ENCODE measurements around the gene PCBD2.
"Not testable (repeated sequence)": the region's sequence is repeated elsewhere in the genome, so short reads cannot be mapped to it uniquely, and the experiment has no call there.

The PCBD2 gene

GRCh38 chr5:134904610-134905245 is at the start of gene PCBD2:
TSS of gene PCBD2 (plus strand) at chr5:134905131. CDS start at chr5:134905140, 9 bp downstream.
- no peak for FAIRE-seq

DNA sequence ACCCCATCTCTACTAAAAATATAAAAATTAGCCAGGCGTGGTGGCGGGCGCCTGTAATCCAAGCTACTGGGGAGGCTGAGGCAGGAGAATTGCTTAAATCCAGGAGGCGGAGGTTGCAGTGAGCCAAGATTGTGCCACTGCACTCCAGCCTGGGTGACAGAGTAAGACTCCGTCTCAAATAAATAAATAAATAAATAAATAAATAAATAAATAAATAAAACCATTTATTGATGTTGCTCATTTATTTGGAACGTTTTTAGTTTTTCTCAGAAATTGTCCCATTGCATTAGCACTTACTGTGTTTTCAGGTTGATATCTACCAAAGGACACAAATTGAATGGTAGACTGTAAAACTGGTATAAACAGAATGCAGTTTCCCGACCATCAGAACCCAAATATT is 48.5 kb upstream of the PCBD2 start:
- not testable (repeated sequence) for FAIRE-seq

- no peak for FAIRE-seq
These were observed 47.5 kb upstream of the PCBD2 start for GRCh38 chr5:134857401-134857800.

DNA sequence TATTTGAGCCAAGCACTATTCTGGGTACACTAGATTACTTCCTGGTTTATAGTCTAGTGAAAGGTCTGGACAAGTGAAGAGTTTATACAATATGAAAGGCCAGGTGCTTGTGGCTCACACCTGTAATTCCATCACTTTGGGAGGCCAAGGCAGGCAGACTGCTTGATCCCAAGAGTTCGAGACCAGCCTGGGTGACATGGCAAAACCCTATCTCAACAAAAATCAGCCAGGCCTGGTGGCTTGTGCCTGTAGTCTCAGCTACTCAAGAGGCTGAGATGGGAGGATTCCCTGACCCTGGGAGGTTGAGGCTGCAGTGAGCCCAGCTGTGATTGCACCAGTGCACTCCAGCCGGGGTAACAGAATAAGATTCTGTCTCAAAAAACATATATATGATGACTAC is 40.2 kb upstream of the PCBD2 start:
- FAIRE-seq, result no peak

DNA sequence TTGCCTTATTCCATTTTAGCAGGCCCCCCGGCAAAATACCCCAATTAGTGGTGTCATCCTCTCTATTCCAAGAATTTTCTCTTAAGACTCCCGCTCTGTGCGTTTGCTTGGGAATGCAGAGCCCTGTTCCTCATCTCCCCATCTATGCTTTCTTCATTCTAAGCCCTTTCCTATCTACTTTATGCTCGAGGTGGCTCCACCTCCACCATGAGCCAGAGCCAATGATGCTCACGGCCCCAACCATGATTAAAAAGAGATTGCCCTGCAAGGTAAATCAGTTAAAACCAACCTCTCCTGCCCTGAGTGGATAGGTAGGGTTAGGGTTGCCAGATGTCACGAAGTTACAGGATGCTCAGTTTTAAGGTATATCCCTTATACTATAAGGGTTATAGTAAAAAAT is 31.4 kb upstream of the PCBD2 start:
- no peak for FAIRE-seq

GRCh38 chr5:134873987-134874830 is 30.7 kb upstream of the PCBD2 start, which contains the start of gene TXNDC15:
TSS of gene TXNDC15 (plus strand) at chr5:134874371. CDS start at chr5:134874428, 57 bp downstream.
- FAIRE-seq, result no peak

- no peak for FAIRE-seq
These were observed 29.9 kb upstream of the PCBD2 start for GRCh38 chr5:134874831-134875655.

GRCh38 chr5:134877159-134877558 is 27.8 kb upstream of the PCBD2 start:
- no peak for FAIRE-seq

- no peak for FAIRE-seq
These were observed 26.5 kb upstream of the PCBD2 start for GRCh38 chr5:134878403-134878802.

GRCh38 chr5:134879456-134879855 is 25.5 kb upstream of the PCBD2 start:
- no peak for FAIRE-seq

DNA sequence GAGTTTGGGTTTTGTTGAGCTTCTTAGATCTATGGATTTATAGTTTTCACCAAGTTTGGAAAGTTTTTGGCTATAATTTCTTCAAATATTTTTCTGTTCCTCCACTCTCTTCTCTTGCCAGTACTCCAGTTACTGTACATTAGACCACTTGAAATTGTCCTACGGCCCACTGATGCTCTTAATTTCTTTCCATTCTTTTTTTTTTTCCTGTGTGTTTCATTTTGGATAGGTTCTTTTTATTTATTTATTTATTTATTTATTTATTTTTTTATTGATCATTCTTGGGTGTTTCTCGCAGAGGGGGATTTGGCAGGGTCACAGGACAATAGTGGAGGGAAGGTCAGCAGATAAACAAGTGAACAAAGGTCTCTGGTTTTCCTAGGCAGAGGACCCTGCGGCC is 24.0 kb upstream of the PCBD2 start:
- FAIRE-seq, result not testable (repeated sequence)

GRCh38 chr5:134881711-134882110 is 23.2 kb upstream of the PCBD2 start:
- FAIRE-seq, result not testable (repeated sequence)

GRCh38 chr5:134887593-134888159 is 17.3 kb upstream of the PCBD2 start:
- FAIRE-seq, result no peak

DNA sequence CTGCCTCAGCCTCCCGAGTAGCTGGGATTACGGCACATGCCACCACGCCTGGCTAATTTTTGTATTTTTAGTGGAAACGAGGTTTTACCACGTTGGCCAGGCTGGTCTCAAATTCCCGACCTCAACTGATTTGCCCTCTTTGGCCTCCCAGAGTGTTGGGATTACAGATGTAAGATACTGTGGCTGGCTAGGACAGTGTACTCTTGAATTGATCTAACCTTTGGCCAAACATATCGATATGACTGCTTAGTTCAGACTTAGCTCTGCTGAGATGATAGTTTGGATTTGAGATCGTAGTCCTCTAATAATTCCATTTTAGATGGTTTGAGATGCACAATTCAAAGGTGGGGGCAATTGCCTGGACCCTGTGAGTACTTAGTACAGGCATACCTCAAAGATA is 15.6 kb upstream of the PCBD2 start:
- no peak for FAIRE-seq

DNA sequence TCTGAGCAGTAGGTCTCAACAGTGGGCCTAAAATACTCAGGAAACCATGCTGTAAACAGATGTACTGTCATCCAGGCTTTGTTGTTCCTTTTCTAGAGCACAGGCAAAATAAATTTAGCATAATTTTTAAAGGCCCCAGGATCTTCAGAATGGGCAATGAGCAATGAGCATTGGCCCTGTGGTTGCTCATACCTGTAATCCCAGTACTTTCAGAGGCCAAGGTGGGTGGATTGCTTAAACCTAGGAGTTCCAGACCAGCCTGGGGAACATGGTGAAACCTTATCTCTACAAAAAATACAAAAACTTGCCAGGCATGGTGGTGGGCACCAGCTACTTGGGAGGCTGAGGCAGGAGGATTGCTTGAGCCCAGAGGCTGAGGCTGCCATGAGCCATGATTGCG is 13.5 kb upstream of the PCBD2 start:
- no peak for FAIRE-seq

DNA sequence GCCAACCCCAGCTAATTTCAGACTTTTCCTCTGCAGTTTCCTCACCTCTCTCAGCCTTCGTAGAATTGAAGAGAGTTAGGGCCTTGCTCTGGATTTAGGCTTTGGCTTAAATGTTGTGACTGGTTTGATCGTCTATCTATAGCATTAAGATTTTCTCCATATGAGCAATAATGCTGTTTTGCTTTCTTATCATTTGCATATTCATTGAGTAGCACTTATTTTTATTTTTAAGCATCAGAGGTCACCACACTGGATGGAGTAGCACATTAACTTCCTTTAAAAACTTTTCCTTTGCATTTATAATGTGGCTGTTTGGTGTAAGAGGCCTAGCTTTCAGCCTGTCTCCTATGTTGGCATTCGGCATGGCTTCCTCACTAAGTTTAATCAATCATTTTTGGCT is 12.6 kb upstream of the PCBD2 start:
- FAIRE-seq, result no peak

- FAIRE-seq, result no peak
These were observed 12.0 kb upstream of the PCBD2 start for GRCh38 chr5:134892926-134893325.

GRCh38 chr5:134893748-134894505 is 11.0 kb upstream of the PCBD2 start:
- FAIRE-seq, result no peak

- FAIRE-seq, result no peak
These were observed 2.7 kb upstream of the PCBD2 start for GRCh38 chr5:134902071-134902801.

- FAIRE-seq, result peak; percentile 90
These were observed 490 bp downstream of the PCBD2 start for GRCh38 chr5:134905246-134905996.

DNA sequence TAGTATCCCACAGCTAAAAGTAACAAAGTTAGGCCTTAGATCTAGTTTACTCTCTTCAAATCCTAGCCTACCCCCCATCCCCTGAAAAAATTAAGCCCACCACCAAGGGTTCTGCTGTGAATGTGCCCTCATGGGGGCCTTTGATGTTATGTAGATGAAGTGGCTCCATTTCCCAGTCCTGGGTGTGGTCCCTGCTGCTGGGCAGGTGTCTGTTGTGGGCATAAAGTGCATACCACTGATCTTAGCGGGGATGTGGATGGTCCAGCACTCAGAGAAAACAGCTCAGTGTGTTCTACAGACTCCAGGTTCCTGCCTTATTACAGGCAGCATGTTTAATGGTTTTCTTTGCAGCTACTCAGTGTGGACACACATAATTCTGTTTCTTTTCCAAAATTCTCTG is 1.9 kb downstream of the PCBD2 start:
- no peak for FAIRE-seq

Measured in islet of Langerhans (tissue), 1 donor.